Activated CD8-positive, alpha-beta memory T cell treated with anti-CD3 and anti-CD28 coated beads, Interleukin-2, amount 50 U/mL, for 24 hours (primary cell): ENCODE measurements around the gene LRRC71.

Source experiments
- DNase-seq: peaks from one replicate; pipeline ENCODE4 v3.0.0-alpha.2; 2020; ENCODE audit errors: extremely low read depth

LRRC71 gene

DNA sequence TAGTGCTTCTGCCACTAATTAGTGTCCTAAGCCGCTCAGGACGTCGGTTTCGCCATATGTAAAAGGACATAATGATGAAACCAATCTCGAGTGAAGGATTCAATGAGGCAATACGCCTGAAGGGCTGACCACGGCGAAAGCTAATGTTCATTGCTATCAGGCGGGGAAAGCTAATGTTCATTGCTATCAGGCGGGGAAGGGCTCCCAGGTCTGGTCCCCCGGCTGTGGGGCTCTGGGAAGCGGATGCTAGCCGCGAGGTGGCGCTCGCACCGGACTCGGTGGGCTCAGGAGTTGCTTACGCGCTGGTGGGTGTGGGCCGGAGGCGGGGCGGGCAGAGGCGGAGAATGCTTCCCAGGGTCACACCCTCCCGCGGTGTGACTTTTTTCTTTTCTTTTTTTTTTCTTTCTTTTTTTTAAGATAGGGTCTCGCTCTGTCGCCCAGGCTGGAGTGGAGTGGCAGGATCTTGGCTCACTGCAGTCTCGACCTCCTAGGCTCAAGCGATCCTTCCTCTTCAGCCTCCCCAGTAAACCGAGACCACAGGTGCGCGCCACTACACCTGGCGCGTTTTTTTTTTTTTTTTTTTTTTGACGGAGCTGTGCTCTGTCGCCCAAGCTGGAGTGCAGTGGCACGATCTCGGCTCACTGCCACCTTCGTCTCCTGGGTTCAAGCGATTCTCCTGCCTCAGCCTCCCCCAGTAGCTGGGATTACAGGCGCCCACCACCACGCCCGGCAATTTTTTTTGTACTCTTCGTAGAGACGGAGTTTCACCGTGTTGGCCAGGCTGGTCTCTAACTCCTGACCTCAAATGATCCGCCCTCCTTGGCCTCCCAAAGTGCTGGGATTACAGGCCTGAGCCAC is 28.0 kb upstream of the LRRC71 start:
- peak; percentile 67 for DNase-seq

DNA sequence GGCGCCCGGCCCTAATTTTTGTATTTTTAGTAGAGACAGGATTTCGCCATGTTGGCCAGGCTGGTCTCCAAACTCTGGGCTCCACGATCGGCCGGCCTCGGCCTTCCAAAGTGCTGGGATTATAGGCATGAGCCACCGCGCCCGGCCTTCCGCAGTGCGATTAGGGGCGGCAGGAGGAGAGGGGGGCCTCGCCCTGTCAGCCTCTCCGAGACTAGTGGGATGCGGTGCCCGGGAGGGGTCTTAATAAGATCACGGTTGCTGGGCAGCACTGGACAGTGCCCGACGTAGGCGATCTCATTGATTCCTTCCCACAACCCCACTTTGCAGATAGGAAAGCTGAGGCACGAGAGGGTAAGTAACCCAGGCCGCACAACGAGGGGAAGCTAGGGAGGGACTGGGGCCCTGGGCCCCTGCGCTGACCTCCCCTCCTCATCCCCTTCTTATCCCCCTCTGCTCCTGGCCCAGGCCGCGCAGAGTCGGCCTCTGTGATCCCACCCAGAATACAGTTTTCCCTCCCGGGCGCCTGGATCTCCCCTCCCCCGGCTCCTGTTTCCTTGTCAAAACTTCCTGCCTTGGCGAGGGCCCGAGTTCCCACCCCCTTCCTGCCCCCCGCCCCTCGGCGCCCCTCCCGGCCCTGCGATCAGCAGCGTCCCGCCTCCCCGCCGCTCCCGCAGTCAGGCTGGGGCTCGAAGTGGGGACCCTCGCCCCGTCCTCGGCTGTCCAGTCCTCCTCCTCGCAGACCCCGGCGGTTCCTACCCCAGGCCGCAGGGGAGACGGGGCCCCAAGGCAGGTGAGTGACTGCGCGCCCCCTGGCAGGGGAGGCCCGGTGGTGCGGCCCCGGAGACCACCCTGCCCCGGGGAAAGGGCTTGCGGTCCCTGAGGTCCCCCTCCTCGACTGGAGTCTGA is 27.1 kb upstream of the LRRC71 start, which contains the start of gene PEAR1:
Gene PEAR1, plus strand, starts transcription at position 671 of the 906 bp plus-strand sequence. CDS start 10,209 bp downstream, outside the sequence.
- DNase-seq: no peak

DNA sequence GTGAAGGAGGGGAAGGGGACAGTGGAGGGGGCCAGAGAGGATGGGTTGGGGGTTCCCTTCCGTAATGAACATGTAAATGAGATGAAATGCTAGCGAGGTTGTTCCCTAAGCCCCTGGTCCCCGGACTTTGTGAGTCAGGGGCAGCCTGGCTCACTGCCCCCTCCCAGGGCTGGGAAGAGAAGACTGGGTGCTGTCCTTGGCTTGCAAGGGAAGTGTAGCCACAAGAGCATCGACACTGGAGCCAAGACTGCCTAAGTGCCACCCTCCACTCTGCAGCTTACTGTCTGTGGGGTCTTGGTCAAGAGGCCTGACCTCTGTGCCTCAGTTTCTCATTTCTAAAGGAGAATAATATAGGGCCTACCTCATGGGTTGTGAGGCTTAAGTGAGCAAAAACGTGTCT is 26.4 kb upstream of the LRRC71 start:
- DNase-seq: no peak

DNA sequence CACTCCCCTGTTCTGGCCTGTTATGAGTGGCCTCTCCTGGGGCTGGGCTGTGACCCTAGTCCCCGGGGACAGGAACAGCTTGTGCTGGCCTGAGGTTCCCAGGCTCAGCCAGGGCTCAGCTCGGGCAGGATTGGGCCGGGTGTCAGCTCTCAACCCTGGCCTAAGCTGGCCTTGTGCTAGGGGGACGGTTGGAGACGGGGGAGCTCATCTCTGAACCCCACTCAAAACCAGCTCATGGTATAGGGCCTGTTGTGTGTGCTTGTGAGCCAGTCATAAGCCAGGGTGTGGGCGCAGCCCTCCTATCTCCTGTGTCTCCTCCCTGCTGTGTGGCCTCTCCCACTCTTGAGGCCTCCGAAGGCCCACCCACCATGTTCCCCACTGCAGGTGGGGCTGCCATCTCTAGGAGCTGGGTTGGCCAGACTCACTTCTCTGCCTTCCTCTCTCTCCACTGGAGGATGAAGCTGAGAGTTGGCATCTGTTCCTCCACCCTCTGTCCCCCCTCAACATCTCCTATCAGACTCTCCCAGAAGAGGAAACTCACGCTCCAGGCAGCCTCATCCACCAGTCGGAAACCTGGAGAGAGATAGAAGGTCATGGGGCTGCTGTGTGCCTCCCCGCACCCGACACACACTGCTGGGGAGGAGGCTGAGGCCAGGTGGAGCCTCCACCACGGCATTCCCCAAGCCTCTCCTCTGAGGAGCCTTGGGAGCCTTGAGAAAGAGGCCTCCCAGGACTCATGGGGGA is 25.5 kb upstream of the LRRC71 start:
- no peak for DNase-seq

DNA sequence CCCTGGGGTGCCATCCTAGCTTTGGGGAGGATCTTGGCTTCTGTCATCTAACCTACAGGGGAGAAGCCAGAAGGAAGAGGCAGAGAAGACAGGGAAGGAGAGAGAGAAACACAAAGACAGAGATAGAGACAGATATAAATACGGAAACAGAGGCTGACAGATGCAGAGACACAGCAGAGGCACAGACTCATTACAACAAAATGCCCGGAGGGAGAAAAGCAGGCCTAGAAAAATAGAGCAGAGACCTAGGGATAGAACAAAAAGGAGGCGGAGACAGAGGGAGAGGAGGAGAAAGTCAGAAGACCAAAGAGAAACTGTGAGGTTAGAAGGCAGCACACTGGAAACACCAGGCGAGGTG is 25.0 kb upstream of the LRRC71 start:
- no peak for DNase-seq

DNA sequence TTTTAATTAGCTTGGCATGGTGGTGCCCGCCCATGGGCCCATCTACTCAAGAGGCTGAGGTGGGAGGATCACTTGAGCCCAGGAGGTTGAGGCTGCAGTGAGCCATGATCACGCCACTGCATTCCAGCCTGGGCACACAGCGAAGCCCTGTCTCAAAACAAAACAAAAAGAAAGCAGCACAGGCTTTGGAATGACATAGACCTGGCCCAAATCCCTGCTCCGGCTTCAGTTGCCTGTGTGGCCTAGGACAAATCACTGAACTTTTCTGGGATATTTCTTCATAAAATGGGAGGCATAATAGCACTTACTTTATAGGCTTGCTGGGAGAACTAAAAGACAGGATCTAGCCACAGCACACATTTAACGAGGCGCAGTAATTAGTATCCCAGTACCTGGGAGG is 24.5 kb upstream of the LRRC71 start:
- DNase-seq: no peak

DNA sequence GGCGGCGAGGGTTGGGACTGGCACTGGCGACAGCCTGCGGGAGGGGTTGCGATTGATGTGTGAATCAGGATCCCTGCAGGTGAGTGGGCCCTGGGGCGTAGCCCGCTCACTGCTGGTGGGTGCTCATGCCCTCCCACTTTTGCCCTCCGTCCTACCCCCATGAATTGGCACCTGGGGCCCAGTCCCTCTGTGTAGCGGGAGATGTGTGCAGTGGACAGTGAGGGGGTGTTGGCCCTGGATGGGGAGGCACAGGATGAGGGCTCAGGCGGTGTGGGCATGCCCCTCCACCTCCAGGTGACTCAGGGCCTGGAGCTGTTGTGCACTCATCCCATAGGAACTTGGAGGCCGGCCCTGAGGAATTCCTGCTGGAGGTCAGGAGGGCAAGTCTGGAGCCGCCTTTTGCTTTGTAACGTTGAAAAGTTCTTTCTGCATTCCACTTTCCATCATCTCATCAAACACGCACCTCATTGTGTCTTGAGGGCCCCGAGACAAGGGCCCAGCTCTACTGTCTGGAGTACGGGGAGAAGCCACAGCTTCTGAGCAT is 23.9 kb upstream of the LRRC71 start:
- no peak for DNase-seq

DNA sequence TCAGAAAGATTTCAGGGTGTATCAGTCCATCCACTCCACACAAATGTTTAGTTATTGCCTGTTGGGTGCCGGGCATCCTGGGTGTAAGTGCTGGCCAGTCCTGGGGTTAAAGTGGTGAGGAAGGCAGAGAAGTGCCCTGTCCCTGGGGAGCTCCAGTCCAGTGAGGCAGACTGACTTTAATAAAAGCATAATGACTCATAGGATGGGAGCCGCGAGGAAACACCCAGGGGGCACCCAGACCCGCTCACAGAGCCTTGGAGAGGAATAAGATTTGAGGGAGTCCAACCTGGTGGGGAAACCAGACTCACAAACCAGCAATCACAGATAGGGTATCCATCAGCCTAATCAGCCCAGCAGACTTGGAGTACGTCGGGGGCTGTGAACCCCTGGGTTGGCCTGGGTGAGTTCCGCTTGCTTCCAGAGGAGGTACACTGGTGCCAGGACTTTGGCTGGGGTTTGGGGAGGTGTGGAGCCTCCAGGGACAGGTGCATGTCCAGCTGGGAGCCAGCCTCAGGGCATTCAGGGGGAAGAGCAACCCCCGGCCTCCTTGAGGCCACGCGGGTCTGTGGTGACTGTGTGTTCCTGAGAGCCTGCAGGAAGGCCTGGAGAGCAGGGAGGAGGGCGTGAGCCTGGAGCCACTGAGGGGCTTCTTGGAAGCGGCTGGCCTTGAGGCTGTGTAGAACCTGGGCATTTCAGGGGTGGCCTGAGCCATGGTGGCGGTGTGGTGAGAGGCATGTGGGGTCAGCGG is 23.2 kb upstream of the LRRC71 start:
- no peak for DNase-seq

DNA sequence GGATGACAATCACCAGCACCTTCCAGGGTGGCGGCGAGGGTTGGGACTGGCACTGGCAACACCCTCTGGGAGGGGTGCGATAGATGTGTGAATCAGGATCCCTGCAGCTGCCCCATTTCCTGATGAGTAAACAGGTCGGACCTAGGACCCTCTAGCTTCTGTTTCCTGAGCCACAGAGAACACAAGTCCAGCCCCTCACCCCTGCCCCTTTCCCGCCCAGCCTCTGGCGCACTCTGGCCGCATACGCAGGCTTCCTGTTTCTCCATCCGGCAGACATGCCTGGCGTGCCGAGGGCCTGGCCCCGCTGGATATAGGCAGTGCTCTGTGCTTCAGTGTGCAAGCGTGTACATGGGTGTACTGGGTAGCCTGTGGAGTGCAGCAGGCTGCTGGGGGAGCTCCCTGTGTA is 22.3 kb upstream of the LRRC71 start:
- DNase-seq: no peak

DNA sequence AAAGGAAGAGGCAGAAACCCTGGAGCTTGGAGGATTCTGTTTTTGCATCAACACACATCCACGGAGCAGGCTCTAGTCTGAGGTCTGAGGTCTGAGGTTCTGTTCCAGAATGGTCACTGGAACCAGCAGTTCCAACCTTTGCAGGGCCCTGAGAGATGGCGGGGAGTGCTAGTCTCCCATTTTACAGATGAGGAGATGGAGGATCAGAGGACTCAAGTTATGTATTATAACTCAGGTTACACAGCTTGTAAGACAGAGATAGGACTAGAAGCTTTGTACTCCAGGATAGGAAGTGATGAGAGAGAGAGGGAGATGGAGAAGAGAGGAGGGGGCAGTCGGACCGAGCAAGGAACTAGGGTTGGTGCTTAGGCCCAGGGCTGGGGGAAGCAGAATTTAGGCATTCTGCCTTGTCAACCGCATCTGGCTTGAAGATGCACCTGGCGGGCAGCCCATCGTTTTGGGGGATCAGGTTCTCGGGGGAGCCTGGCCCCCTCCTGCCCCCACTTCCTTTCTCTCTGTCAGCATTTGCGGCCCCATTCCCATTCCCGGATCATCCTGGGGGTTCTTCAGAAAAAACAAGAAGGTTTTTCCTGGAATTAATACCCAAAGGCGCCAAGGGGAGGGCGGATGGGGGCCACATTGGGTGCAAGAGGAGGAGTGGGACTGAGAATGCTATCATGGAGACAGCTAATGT is 21.3 kb upstream of the LRRC71 start:
- DNase-seq: no peak

DNA sequence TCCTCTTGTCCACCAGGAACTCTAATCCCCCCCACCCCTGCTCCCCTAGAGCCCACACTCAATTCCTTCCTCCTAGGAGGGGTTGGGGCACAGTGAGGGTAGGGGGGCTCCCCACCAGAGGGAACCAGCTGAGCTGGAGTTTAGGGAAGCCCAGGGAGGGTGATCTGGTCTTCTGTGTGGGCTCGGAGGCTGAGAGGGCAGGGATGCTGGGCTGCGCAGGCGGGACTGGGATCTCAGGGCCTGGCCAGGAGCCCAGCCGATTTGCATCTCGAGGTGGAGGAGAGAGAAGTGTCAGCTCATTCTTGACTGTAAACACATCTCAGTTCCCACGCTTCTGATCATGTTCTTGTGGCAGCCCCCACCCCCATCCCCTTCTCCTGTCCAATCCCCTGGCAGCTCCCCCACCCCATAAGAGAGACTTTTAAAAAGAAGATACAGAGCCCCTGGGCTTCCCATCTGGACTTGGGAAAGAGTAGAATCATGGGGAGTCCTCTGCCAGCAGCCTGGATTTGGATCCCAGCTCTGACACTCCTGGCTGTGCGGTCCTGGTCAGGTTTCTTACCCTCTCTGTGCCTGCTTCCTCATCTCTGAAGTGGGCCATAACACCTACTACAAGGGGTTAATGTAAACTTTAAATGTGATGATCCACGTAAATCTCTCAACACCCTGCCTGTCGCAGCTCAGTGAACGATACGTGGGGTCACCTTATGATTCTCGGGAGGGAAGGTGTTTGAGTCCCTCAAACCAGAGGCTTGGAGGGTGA is 20.3 kb upstream of the LRRC71 start:
- DNase-seq: no peak

DNA sequence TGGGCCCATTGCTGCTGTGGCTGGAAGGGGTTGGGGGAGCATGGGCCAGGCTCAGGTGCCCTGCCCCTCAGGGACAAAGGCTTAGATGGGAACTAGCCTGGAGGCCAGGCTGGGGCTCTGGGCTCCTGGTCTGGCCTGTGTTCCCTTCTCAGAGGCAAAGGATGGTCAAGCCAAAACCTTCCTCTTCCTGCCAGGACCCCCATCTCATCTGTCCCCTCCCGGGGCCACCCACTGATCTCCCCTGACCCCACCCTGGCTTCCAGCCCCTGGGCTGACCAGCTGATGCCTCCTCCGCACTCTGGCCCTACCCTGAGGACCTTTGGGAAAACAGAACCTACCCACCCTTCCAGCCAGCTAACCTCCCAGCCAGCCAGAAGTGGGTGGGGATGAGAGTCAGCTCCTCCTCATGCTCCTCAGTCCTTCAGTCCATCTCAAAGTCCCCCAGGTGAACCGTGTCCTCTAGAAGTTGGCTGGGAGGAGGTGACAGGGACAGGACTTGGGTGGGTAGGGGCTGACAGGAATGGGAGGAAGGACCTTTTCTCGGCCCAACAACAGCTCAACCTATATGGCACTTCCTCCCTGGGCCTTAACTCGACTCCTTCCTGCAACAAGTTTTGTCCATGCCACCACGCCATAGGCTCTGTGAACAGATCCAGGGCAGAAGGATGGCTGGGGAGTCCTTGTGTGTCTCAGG is 19.4 kb upstream of the LRRC71 start:
- DNase-seq: no peak

DNA sequence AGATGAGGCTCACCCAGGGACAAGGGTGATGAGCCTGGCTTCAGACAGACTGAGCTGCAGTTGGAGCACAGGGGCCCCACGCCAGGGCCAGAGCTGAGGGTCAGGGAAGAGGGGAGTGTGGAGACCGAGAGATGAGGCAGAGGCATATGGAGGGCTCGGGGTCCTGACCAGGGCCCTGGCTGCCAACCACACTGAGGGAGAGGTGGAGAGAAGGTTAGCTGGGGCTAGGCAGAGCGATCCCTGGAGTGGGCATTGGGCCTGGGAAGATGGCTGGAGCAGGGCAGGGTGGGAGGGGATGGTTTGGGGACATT is 18.9 kb upstream of the LRRC71 start:
- DNase-seq: no peak

DNA sequence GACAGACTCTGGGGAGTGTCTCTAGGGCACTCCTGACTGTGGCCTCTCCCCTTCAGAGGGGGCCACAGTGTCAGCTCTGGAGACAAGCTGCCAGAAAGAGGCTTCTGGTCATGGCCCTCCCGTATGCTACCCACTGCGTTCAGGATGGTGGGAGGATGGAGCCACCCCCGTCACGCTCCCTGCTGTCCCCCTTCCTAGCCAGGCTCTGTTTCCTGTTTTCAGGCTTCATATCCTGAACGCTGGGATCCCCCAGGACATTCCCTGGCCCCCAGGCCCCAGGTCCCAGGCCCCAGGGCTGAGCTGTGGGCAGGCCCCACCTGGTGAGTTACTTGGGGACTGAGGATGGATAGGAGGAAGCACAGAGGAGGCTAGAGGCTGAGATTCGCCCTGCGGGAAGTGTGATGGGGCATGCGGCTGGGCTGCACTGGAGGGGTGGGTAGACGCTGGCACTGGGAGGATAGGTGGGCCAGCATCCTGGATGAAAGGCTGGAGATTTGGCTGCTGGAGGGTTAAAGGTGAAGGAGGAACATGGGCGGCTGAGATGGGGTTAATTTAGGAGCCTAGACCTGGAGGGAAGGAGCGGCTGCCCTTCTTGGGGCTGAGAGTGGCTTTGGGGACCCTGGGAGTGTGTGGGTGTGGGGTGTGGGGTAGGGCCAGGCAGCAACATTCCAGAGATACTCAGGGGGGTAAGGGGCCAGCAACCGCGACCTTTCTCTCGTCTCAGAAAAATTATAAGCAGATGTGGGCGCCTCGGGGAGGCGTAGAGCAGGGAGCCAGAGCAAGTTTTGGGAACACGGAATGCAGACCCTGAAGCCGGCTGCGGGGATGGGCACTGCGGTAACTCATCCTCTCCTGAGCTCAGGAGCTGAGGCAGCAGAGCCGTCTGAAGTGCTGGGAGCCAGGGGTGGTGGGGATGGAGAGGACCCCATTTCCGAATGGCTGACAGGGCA is 18.2 kb upstream of the LRRC71 start:
- DNase-seq: no peak

DNA sequence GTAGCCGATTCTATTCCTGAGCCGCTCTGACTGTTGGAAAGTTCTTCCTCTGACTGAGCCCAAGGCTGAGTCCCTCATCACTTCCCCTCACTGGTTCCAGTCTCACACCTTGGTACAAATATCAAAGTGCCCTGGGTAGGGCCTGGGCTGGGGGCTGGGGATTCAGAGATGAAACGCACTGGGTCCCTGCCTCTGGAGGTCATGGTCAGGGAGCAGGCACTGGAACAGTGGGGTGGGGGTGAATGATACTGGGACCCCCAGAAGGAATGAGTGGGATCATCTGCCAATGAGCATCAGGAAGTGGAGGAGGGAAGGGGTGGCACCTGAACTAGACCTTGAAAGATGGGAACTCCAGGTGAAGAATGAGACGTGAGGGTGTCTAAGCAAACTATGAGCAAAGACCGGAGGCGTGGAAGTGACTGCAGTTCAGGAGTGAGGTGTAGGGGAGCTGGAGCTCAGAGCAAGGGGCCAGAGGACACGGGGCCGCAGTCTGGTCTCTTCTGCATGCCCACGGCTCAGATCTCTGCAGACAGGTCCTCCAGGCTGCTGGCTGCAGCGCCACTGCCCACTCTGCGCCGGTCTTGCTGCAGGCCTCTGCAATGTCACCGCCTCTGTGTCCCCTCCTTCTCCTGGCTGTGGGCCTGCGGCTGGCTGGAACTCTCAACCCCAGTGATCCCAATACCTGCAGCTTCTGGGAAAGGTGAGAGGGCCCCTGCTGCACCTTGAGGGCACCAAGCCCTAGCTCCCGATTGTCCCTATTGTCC is 16.9 kb upstream of the LRRC71 start:
- DNase-seq: no peak

DNA sequence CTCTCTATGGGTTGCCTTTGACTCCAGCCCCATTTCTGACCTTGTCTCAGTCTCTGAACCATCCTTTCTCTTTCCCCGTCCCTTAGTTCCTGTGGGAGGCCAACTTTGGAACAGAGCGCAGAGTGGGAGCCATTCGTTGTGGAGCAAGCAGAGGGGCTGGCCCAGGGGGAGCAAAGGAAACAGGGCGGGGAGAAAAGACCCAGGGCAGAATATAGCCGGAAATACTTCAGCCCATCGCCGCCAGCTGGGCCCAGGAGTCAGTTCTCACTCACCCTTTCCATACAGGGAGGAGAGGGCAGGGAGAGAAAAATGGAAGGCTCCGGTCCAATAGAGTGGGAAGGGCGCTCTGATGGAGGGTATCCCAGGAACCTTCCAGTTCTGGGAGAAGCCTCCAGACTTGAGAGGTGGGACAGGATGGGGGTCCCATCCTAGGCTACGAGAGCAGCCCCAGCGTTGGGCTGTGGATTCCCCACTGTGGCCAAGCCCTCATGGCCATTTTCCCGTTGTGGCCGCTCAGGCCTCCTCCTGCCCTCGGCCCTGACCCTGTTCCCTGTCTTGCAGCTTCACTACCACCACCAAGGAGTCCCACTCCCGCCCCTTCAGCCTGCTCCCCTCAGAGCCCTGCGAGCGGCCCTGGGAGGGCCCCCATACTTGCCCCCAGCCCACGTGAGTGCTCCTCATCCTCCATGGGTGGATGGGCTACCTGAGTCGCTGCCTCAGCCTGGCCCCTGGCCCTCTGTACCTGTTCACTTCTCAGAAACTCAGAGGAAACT is 16.1 kb upstream of the LRRC71 start:
- DNase-seq: no peak

DNA sequence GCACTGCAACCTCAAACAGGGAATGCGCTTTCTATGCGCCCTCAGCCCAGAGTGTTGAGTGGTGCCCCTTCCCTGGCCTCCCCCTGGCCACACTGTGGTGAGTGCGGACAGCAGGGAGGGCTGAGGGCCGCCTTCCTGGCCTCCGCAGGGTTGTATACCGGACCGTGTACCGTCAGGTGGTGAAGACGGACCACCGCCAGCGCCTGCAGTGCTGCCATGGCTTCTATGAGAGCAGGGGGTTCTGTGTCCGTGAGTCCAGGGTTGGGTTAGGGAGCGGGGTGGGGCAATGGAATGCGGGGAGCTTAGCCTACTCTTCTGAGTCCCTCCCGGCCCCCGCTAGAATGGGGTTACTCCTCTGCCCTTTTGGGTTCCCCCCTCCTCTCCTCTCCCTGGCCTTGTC is 15.3 kb upstream of the LRRC71 start:
- DNase-seq: no peak
